Right renal pelvis (tissue), 4 donors: ENCODE data around the gene ANKS1B. TPM values are rescaled to one million over a fixed set of nuclear protein-coding genes. Genes with fewer than 3 reads are reported as not detected.

Experiments used
- DNase-seq, 4 donors: peaks; one replicate each; pipeline ENCODE4 v3.0.0-alpha.2; 2013; ENCODE audit warnings: low read depth in 4 of 4, low spot score in 3 of 4, missing footprints in 1 of 4
- polyA plus RNA-seq, 4 donors: library from polyadenylated mRNA; unstranded; fragments of 120-200 nt; gene quantifications; one replicate each; pipeline ENCODE4 v1.2.1, GENCODE V29; 2013; ENCODE audit not compliant: insufficient read length in 4 of 4

Gene ANKS1B
- polyA plus RNA-seq, 4 donors: 3.1 to 3.9 (median 3.7) TPM

GRCh38 chr12:99146185-99146584, 838.6 kb downstream of the ANKS1B start:
- no peak for DNase-seq

- DNase-seq: no peak
Observed at GRCh38 chr12:99142651-99143050, 842.1 kb downstream of the ANKS1B start.

GRCh38 chr12:99140017-99140720, 844.6 kb downstream of the ANKS1B start:
- no peak for DNase-seq

GRCh38 chr12:99138393-99138792, 846.3 kb downstream of the ANKS1B start:
- no peak for DNase-seq

GRCh38 chr12:99137124-99137855, 847.4 kb downstream of the ANKS1B start:
- DNase-seq: no peak

GRCh38 chr12:99136516-99136915, 848.2 kb downstream of the ANKS1B start:
- no peak for DNase-seq

- DNase-seq: no peak
Observed at GRCh38 chr12:99135376-99135775, 849.4 kb downstream of the ANKS1B start.

GRCh38 chr12:99133401-99133800, 851.3 kb downstream of the ANKS1B start:
- DNase-seq: no peak

GRCh38 chr12:99131751-99132199, 853.0 kb downstream of the ANKS1B start:
- no peak for DNase-seq

GRCh38 chr12:99130808-99131553, 853.8 kb downstream of the ANKS1B start:
- no peak for DNase-seq

GRCh38 chr12:99128246-99128802, 856.4 kb downstream of the ANKS1B start:
- DNase-seq: no peak

- DNase-seq: no peak
Observed at GRCh38 chr12:99122959-99123358, 861.8 kb downstream of the ANKS1B start.

GRCh38 chr12:99122496-99122895, 862.2 kb downstream of the ANKS1B start:
- no peak for DNase-seq

GRCh38 chr12:99121546-99121945, 863.2 kb downstream of the ANKS1B start:
- DNase-seq: no peak

GRCh38 chr12:99119943-99120342, 864.8 kb downstream of the ANKS1B start:
- no peak for DNase-seq

GRCh38 chr12:99119449-99119848, 865.3 kb downstream of the ANKS1B start:
- DNase-seq: no peak

- no peak for DNase-seq
Observed at GRCh38 chr12:99111600-99111999, 873.1 kb downstream of the ANKS1B start.

- no peak for DNase-seq
Observed at GRCh38 chr12:99110868-99111267, 873.9 kb downstream of the ANKS1B start.

GRCh38 chr12:99110212-99110611, 874.5 kb downstream of the ANKS1B start:
- DNase-seq: no peak

- no peak for DNase-seq
Observed at GRCh38 chr12:99108924-99109323, 875.8 kb downstream of the ANKS1B start.

GRCh38 chr12:99099786-99100185, 885.0 kb downstream of the ANKS1B start:
- DNase-seq: no peak
